ENCODE results near the gene REXO4. TPM values are rescaled to one million over a fixed set of nuclear protein-coding genes. Genes with fewer than 3 reads are reported as not detected.

The REXO4 gene
- total and polyA plus RNA-seq, 2 of the 8 experiments (the other 6 are each of a cell fraction or from before 2014, with no cell fraction given), result 19.1 to 38.3 TPM

- Histone ChIP-seq H3K36me3 (ENCODE audit: control insufficient read depth in 2 of 4, insufficient read depth in 4 of 4, low read length in 3 of 4) (no peaks in the 10 kb centered on the region), H3K27ac (ENCODE audit: low read depth, low read length) (no peak overlapping the region), H4K8ac (ENCODE audit: extremely low read depth, insufficient read depth, low read length) (no peak overlapping the region), H3K4me3 (ENCODE audit: extremely low read depth in 1 of 4, insufficient read depth in 2 of 4, low read depth in 3 of 4, low read length in 4 of 4) (peak overlapping the region; percentile 23 to 65 (median 32); a peak in 6 of 8 replicates), H3K23me2 (ENCODE audit: low read depth, low read length) (peaks cover 7% of the 10 kb centered on the region; the same call in 1 of the 2 replicates), H2AK5ac (ENCODE audit: low read depth, low read length) (no peak overlapping the region), H2BK20ac (ENCODE audit: low read length) (no peak overlapping the region), H2BK12ac (ENCODE audit: low read depth, low read length) (no peak overlapping the region; the same call in 1 of the 2 replicates), H3K18ac (ENCODE audit: extremely low read depth, low read length) (no peak overlapping the region), H2BK120ac (replicated peaks; ENCODE audit: low read depth, low read length) (no peak overlapping the region), H3K4me2 (ENCODE audit: insufficient read depth in 1 of 2, low read depth in 2 of 2, low read length in 2 of 2) (peak overlapping the region; percentile 59 to 90), H3K56ac (replicated peaks; ENCODE audit: insufficient read length, low read depth, low read length) (no peak overlapping the region), H3K4ac (replicated peaks; ENCODE audit: insufficient read length, low read depth, low read length) (no peak overlapping the region), H3K9ac (replicated peaks in 1 of 4; ENCODE audit: extremely low read depth in 1 of 4, low read depth in 3 of 4, low read length in 3 of 4) (no peak overlapping the region), H3K14ac (ENCODE audit: insufficient read length) (no peak overlapping the region), H3K27me3 (replicated peaks in 1 of 4; ENCODE audit: control insufficient read depth in 3 of 4, extremely low read depth in 1 of 4, insufficient read depth in 3 of 4, low read length in 3 of 4) (peaks cover 0 to 11% (median 4%) of the 10 kb centered on the region in 4 experiments; a peak in 5 of 7 replicates), H4K91ac (replicated peaks; ENCODE audit: insufficient read length, low read length) (no peak overlapping the region), H3K9me3 (ENCODE audit: insufficient read depth in 2 of 2, low read depth in 1 of 2, low read length in 1 of 2) (no peaks in the 10 kb centered on the region), H3K4me1 (replicated peaks in 1 of 4; ENCODE audit: control insufficient read depth in 3 of 4, insufficient read depth in 4 of 4, low read length in 3 of 4) (peaks cover 0 to 4% (median under 1%) of the 10 kb centered on the region in 4 experiments; a peak in 3 of 7 replicates), H2BK5ac (ENCODE audit: low read depth, low read length) (no peak overlapping the region), H2AFZ (ENCODE audit: low read length) (no peak overlapping the region), H3K79me2 (ENCODE audit: control insufficient read depth in 1 of 2, insufficient read depth in 2 of 2, low read length in 2 of 2) (no peaks in the 10 kb centered on the region), H3K23ac (ENCODE audit: insufficient read length) (no peak overlapping the region), H4K20me1 (replicated peaks in 1 of 2; ENCODE audit: control insufficient read depth in 1 of 2, insufficient read depth in 2 of 2, low read length in 2 of 2) (no peaks in the 10 kb centered on the region), H3K79me1 (ENCODE audit: low read depth, low read length) (no peaks in the 10 kb centered on the region), H4K5ac (ENCODE audit: insufficient read length, low read depth, low read length) (no peak overlapping the region), H2BK15ac (ENCODE audit: low read length) (no peak overlapping the region)
- no peak for FAIRE-seq
- ChIA-PET POLR2A (ENCODE audit: partially characterized antibody) (interaction anchor here (0.8 to 1.9 kb wide), 8 partner anchors 10 to 78 kb away, joined by 3 to 19 read pairs (median 6); partner anchors contain the start of genes CACFD1 and REXO4), CTCF (ENCODE audit: partially characterized antibody) (interaction anchor here (0.9 to 1.2 kb wide), 2 partner anchors 12 to 25 kb away, joined by 3 read pairs; no protein-coding TSS in a partner anchor)
- WGBS, 2 experiments (ENCODE audit: extremely low coverage in 1 of 2, insufficient coverage in 1 of 2, insufficient read length in 1 of 2, insufficient replicate concordance in 2 of 2, low coverage in 1 of 2, low lambda C conversion rate in 2 of 2, missing lambda C conversion rate in 1 of 2), result 3% methylated on average over 21 of the region's 57 CpGs; no CpG with 5 or more reads in 1 of the 2 experiments
- peak in 1 of 2 experiments; percentile 78 for DNase-seq (ENCODE audit: low read depth in 1 of 2, low spot score in 2 of 2)
- TF ChIP-seq POLR2AphosphoS5 (IDR thresholded peaks at IDR 0.05; ENCODE audit: low read depth, low read length) (no peak), PHF8 (conservative IDR thresholded peaks at IDR 0.05; ENCODE audit: low read depth, low read length) (no peak), RXRA (IDR thresholded peaks at IDR 0.05; ENCODE audit: insufficient read depth, low read depth, low read length) (no peak), HDAC2 (IDR thresholded peaks at IDR 0.05; ENCODE audit: borderline replicate concordance in 1 of 2, low read depth in 2 of 2, low read length in 2 of 2) (no peak), EZH2 (IDR thresholded peaks at IDR 0.05; ENCODE audit: low read depth, low read length, severe bottlenecking) (no peak), BCL11A (IDR thresholded peaks at IDR 0.05; ENCODE audit: low read depth in 2 of 2, low read length in 2 of 2) (no peak), SUZ12 (IDR thresholded peaks at IDR 0.05; ENCODE audit: low read length) (no peak), TCF12 (IDR thresholded peaks at IDR 0.05; ENCODE audit: low read depth, low read length) (no peak), POU5F1 (IDR thresholded peaks at IDR 0.05; ENCODE audit: low read depth, low read length) (no peak)
- TF ChIP-seq, protein P1, sequence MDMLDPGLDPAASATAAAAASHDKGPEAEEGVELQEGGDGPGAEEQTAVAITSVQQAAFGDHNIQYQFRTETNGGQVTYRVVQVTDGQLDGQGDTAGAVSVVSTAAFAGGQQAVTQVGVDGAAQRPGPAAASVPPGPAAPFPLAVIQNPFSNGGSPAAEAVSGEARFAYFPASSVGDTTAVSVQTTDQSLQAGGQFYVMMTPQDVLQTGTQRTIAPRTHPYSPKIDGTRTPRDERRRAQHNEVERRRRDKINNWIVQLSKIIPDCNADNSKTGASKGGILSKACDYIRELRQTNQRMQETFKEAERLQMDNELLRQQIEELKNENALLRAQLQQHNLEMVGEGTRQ (IDR thresholded peaks at IDR 0.05; ENCODE audit: low read length), result peak; percentile 61; the same call in 1 of the 2 replicates
- TF ChIP-seq, protein P2, sequence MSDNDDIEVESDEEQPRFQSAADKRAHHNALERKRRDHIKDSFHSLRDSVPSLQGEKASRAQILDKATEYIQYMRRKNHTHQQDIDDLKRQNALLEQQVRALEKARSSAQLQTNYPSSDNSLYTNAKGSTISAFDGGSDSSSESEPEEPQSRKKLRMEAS (IDR thresholded peaks at IDR 0.05), result peak; percentile 87
Observed at GRCh38 chr9:133428617-133429101, 10.8 kb upstream of the REXO4 start.

Data from H1 (cell line).